ENCODE measurements around the gene TMEM207. TPM values are rescaled to one million over a fixed set of nuclear protein-coding genes. Genes with fewer than 3 reads are reported as not detected.

TMEM207 gene
- total and polyA plus RNA-seq, 2 of the 4 experiments (the other 2 are of a cell fraction): not detected

DNA sequence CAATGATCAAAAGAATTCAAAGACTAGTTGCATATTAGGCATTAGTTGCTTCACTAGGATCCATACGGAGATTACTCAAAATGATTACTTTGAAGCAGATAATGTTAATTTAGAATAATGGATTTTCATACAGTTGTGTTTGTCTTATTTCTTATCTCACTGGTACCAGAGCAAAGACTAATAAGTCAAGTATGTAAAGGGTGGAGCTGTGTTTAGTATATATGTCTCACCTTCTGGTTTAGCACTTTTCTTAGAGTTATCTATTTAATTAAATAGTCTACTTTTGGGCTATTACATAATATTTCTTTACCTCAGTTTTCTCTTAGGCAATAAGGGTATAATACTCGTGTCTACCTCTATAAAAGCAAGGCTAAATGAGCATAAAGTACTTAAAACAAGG is 18.8 kb downstream of the TMEM207 start:
- Histone ChIP-seq H3K36me3 (ENCODE audit: control insufficient read depth, insufficient read depth, low read length) (no peaks in the 10 kb centered on the region), H3K9ac (ENCODE audit: low read depth, low read length) (no peak overlapping the region), H2BK5ac (ENCODE audit: low read depth, low read length, poor library complexity, severe bottlenecking) (no peak overlapping the region), H4K91ac (ENCODE audit: insufficient read depth, low read depth, low read length) (no peak overlapping the region), H3K9me1 (ENCODE audit: insufficient read depth, low read length) (no peaks in the 10 kb centered on the region), H2BK120ac (ENCODE audit: low read depth, low read length) (no peak overlapping the region), H4K8ac (ENCODE audit: low read depth in 2 of 2, low read length in 2 of 2) (no peak overlapping the region), H3K56ac (ENCODE audit: extremely low read depth, insufficient read depth, low read length) (no peak overlapping the region), H3K23ac (ENCODE audit: low read depth, low read length) (no peak overlapping the region), H3K4me1 (ENCODE audit: control insufficient read depth, insufficient read depth, low read length) (no peaks in the 10 kb centered on the region), H3K4ac (ENCODE audit: low read depth, low read length) (no peak overlapping the region), H2AK5ac (ENCODE audit: low read depth, low read length) (no peak overlapping the region), H3K27me3 (ENCODE audit: control insufficient read depth, insufficient read depth, low read length) (no peaks in the 10 kb centered on the region), H3K79me1 (ENCODE audit: low read depth in 1 of 2, low read length in 2 of 2) (no peaks in the 10 kb centered on the region), H3K9me3 (ENCODE audit: control insufficient read depth, insufficient read depth, low read length) (peaks cover 3% of the 10 kb centered on the region), H3K4me3 (ENCODE audit: insufficient read depth, low read depth, low read length) (no peak overlapping the region), H3K4me2 (ENCODE audit: low read depth, low read length) (no peak overlapping the region), H3K18ac (ENCODE audit: low read depth, low read length) (no peak overlapping the region), H2AK9ac (replicated peaks; ENCODE audit: low read depth, low read length, poor library complexity) (no peak overlapping the region), H4K5ac (ENCODE audit: low read depth, low read length) (no peak overlapping the region), H2BK15ac (ENCODE audit: low read depth, low read length) (no peak overlapping the region), H2AFZ (replicated peaks; ENCODE audit: low read length, poor library complexity) (no peak overlapping the region), H3K27ac (ENCODE audit: insufficient read depth, low read length) (no peak overlapping the region), H2BK20ac (ENCODE audit: low read depth, low read length) (no peak overlapping the region), H4K20me1 (ENCODE audit: insufficient read depth, low read length) (no peaks in the 10 kb centered on the region), H3K14ac (replicated peaks; ENCODE audit: low read depth, low read length) (no peak overlapping the region)
- in situ Hi-C loops (cut with MboI; ENCODE audit: low sequenced_read_pairs): loop anchor here (10.0 kb wide), 1 partner anchor 466 kb away; no protein-coding TSS in a partner anchor
- TF ChIP-seq MAZ (IDR thresholded peaks at IDR 0.05; ENCODE audit: borderline replicate concordance, low read depth, low read length): no peak
- intact Hi-C loops (cut with micrococcal nuclease): no loop called here
- dilution Hi-C loops (cut with HindIII; ENCODE audit: low sequenced_read_pairs, unreplicated experiment): no loop called here
- WGBS, 2 experiments (ENCODE audit: extremely low coverage in 2 of 2, insufficient read length in 1 of 2): no CpG with 5 or more reads among the region's 2 CpGs
- CTCF ChIA-PET: interaction anchor here (0.5 kb wide), 1 partner anchor 108 kb away, joined by 3 read pairs; the partner anchor contains the start of gene CLDN1
- POLR2A ChIA-PET (ENCODE audit: unreplicated experiment): no interaction called here
- no peak for ATAC-seq (ENCODE audit: low read depth)
- no TSS peak for BruUV-seq (replicated peaks)
- no peak for DNase-seq
